Uterus (tissue), 4 donors: ENCODE data around the gene ADAMTS15. TPM values are rescaled to one million over a fixed set of nuclear protein-coding genes. Genes with fewer than 3 reads are reported as not detected.

ENCODE experiments used
- DNase-seq, 2 donors: peaks; one replicate each; pipeline ENCODE4 v3.0.0-alpha.2; 2019 to 2020
- H3K27ac ChIP-seq, 2 donors: fragments of 200-600 bp; sonication (generic); 1 replicate in 1 of 2; 2 replicates in 1 of 2; pipeline ENCODE4 v1.5.1; 2016 to 2018
- H3K27me3 ChIP-seq, 2 donors: fragments of 200-600 bp; sonication (generic); one replicate each; pipeline ENCODE4 v1.5.1; 2018 to 2019; ENCODE audit warnings: control low read depth in 1 of 2
- H3K36me3 ChIP-seq, 2 donors: fragments of 200-600 bp; sonication (generic); one replicate each; pipeline ENCODE4 v1.5.1; 2019; ENCODE audit warnings: control low read depth in 1 of 2
- H3K4me1 ChIP-seq, 2 donors: fragments of 200-600 bp; sonication (generic); one replicate each; pipeline ENCODE4 v1.5.1; 2018 to 2019; ENCODE audit warnings: control low read depth in 1 of 2
- H3K4me3 ChIP-seq, 2 donors: fragments of 200-600 bp; sonication (generic); 1 replicate in 1 of 2; 2 replicates in 1 of 2; pipeline ENCODE4 v1.5.1; 2018 to 2019; ENCODE audit warnings: mild to moderate bottlenecking in 1 of 2
- H3K9me3 ChIP-seq, 2 donors: fragments of 200-600 bp; sonication (generic); one replicate each; pipeline ENCODE4 v1.5.1; 2019; ENCODE audit warnings: control low read depth in 1 of 2
- POLR2A ChIP-seq, 2 donors: fragments of 450-650 bp; IDR thresholded peaks; one replicate each; pipeline ENCODE4 v1.6.1; 2016; ENCODE audit warnings: antibody characterized with exemption in 2 of 2, mild to moderate bottlenecking in 1 of 2, moderate library complexity in 1 of 2
- intact Hi-C: fragments of 100-400 bp; cut with DNase I; formaldehyde crosslinking; loops from one replicate; pipeline ENCODE4 v1.15.1; 2023; ENCODE audit warnings: low total_unique reads
- total RNA-seq, 4 donors: library from RNA; depleted of rRNA in 3 of 4; stranded (reverse); fragments of >200 nt in 3 of 4; gene quantifications; one replicate each; pipeline versions ENCODE4 v1.1.0 to v1.2.4, GENCODE V29; 2014 to 2023
- TF ChIP-seq, protein P1 (sequence below), 4 experiments: fragments of 200-600 bp in 2 of 4; fragments of 450-650 bp in 2 of 4; sonication (generic) in 2 of 4; IDR thresholded peaks; one replicate each; pipeline ENCODE4 v1.5.1; 2016 to 2019; ENCODE audit warnings: antibody characterized with exemption in 4 of 4, mild to moderate bottlenecking in 2 of 4, moderate library complexity in 1 of 4
- donor health status: DM: yes; HTN: yes; CAD: no.

The ADAMTS15 gene
- total RNA-seq, 4 donors from 2014 or later = 2.0 to 16.6 (median 6.1) TPM

DNA sequence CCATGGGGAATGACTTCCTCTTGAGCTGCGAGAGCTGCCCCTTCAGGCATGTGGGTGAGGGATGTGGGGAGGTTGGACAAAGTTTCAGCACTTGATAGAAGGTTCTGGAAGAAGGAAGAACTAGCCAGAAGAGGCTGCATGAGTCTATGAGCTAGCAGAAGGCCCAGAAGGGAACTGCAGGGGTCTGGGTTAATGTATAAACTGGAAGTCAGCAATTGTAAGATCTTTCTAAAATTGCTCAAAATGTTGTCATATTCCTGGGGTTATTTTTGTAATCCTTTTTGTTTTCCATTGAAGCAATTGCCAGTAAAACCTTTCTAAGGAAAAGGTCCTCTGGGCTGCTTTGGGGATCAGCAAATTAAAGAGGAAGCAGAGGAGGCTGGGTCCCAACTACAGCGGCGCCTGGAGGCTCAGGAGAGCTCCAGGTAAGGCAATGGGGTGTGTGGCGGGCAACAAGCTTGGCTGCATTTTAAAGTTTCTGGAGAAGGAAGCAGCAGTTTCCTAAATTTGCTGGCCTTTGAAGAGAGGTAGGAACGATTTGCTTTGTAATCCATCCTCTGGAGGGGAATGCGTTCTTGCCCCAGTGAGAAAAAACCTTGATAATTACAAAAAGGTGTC lies 29.2 kb downstream of the ADAMTS15 start:
- no peaks in the 10 kb centered on the region for H3K9me3 ChIP-seq
- no peaks in the 10 kb centered on the region for H3K36me3 ChIP-seq
- H3K4me1 ChIP-seq = peaks cover 13 to 18% of the 10 kb centered on the region in 2 donors
- H3K27me3 ChIP-seq = no peaks in the 10 kb centered on the region
- TF ChIP-seq, protein P1, sequence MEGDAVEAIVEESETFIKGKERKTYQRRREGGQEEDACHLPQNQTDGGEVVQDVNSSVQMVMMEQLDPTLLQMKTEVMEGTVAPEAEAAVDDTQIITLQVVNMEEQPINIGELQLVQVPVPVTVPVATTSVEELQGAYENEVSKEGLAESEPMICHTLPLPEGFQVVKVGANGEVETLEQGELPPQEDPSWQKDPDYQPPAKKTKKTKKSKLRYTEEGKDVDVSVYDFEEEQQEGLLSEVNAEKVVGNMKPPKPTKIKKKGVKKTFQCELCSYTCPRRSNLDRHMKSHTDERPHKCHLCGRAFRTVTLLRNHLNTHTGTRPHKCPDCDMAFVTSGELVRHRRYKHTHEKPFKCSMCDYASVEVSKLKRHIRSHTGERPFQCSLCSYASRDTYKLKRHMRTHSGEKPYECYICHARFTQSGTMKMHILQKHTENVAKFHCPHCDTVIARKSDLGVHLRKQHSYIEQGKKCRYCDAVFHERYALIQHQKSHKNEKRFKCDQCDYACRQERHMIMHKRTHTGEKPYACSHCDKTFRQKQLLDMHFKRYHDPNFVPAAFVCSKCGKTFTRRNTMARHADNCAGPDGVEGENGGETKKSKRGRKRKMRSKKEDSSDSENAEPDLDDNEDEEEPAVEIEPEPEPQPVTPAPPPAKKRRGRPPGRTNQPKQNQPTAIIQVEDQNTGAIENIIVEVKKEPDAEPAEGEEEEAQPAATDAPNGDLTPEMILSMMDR (IDR thresholded peaks at IDR 0.05) = no peak
- no peak for TF ChIP-seq POLR2A (IDR thresholded peaks at IDR 0.05)
- peak overlapping the region; percentile 58 to 71 for H3K27ac ChIP-seq
- intact Hi-C loops = no loop called here
- DNase-seq = no peak
- no peak overlapping the region for H3K4me3 ChIP-seq

DNA sequence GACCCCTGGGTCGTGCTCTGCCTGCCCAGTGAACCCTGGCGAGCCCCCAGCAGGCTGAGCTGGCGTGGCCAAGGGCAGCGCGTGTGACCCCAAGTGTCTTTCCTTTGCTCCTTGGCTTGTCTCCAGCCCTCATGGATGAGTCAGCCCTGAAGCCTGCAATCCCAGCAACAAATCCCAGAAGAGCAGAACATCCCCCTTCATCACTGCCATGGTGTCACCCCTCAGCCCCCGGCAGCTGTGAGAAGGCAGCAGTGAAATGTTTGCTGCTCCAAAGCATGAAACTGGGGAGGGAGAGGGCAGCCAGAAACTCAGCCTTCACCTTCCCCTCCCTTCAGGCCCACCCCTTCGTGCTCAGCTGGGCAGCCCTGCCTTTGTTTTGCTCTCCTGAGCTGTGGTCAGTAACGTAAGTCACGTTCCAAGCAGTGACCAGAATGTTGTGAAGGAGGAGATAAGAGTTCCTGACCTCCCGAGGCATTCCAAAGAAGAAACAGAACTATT lies 29.8 kb downstream of the ADAMTS15 start:
- no peaks in the 10 kb centered on the region for H3K9me3 ChIP-seq
- peak overlapping the region; percentile 58 to 71 for H3K27ac ChIP-seq
- H3K4me1 ChIP-seq = peaks cover 13 to 18% of the 10 kb centered on the region in 2 donors
- DNase-seq = peak; percentile 86 to 87
- no peak overlapping the region for H3K4me3 ChIP-seq
- H3K36me3 ChIP-seq = no peaks in the 10 kb centered on the region
- intact Hi-C loops = no loop called here
- no peaks in the 10 kb centered on the region for H3K27me3 ChIP-seq
- TF ChIP-seq POLR2A (IDR thresholded peaks at IDR 0.05) = no peak
- TF ChIP-seq, protein P1 (IDR thresholded peaks at IDR 0.05) = no peak

DNA sequence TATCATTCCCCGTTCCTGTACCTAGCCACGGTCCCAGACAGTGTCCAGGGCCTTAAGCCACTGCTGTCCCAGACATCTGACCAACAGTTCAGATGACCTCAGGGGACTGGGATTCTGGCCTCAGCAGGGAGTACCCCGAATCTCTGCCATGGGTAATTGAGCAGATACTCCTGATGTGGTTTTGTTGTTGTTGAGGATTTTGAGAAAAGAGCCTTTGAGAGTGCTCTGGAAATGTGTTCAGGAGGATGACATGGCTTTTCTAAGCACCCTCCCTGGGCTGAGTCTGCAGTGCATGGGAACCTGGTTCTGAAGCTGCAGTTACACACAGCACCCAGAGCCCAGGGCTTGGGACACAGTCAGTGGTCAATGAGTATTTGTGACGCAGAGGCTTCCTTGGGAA lies 30.4 kb downstream of the ADAMTS15 start:
- intact Hi-C loops = no loop called here
- no peaks in the 10 kb centered on the region for H3K27me3 ChIP-seq
- no peak for TF ChIP-seq POLR2A (IDR thresholded peaks at IDR 0.05)
- TF ChIP-seq, protein P1 (IDR thresholded peaks at IDR 0.05) = no peak
- H3K4me3 ChIP-seq = no peak overlapping the region
- H3K9me3 ChIP-seq = no peaks in the 10 kb centered on the region
- no peaks in the 10 kb centered on the region for H3K36me3 ChIP-seq
- DNase-seq = no peak
- peak overlapping the region; percentile 58 to 71 for H3K27ac ChIP-seq
- H3K4me1 ChIP-seq = peaks cover 13 to 18% of the 10 kb centered on the region in 2 donors

DNA sequence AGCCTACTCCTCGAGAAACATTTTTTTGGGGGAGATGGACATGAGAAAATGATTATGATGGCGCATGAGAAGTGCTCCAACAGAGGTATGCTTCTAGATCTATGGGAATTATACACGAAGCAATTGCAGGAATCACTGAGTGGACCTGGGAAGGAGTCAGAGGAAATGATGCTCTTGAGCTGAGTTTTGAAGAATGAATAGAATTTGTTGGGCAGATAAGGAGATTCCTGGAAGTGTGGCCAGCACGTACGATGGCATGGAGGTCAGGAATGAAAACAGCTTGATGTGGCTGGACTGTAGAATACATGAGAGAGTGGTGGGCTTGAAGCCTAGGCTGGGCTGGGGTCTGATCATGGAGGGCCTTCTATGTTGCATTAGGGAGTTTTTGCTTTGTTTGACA lies 31.7 kb downstream of the ADAMTS15 start:
- Histone ChIP-seq H3K9me3 (no peaks in the 10 kb centered on the region), H3K36me3 (no peaks in the 10 kb centered on the region), H3K27ac (no peak overlapping the region), H3K4me1 (peaks cover 13 to 18% of the 10 kb centered on the region in 2 donors), H3K27me3 (no peaks in the 10 kb centered on the region), H3K4me3 (no peak overlapping the region)
- intact Hi-C loops = no loop called here
- TF ChIP-seq POLR2A (IDR thresholded peaks at IDR 0.05) = no peak
- TF ChIP-seq, protein P1 (IDR thresholded peaks at IDR 0.05) = no peak
- no peak for DNase-seq

DNA sequence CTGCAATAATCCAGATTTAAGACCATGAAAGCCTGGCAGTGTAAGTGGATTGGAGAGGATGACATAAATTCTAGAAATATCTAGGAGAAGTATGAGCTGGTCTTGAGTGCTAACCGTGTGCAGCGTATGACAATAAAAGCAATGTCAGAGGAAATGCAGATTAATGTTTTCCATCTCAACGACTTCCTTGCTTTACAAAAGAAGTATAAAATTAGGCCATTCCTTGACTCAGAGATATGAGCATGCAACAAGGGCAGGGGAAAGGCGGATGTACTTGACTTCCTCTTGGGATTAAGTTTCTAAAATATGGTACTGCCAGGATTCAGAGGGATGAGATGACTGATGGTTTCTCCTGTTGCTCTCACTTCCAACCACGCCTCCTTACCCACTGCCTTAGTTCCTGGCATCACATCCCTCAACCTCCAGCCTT lies 32.3 kb downstream of the ADAMTS15 start:
- DNase-seq = no peak
- no peaks in the 10 kb centered on the region for H3K9me3 ChIP-seq
- no peak overlapping the region for H3K4me3 ChIP-seq
- H3K36me3 ChIP-seq = no peaks in the 10 kb centered on the region
- TF ChIP-seq, protein P1 (IDR thresholded peaks at IDR 0.05) = no peak
- no peak for TF ChIP-seq POLR2A (IDR thresholded peaks at IDR 0.05)
- H3K27ac ChIP-seq = peak overlapping the region in 1 of 2 donors; percentile 23
- no peaks in the 10 kb centered on the region for H3K27me3 ChIP-seq
- peaks cover 13 to 18% of the 10 kb centered on the region in 2 donors for H3K4me1 ChIP-seq
- intact Hi-C loops = no loop called here
